GM12878 (cell line): ENCODE measurements around the gene MSMB. TPM values are rescaled to one million over a fixed set of nuclear protein-coding genes. Genes with fewer than 3 reads are reported as not detected.

ENCODE experiments used
- ATAC-seq: fragments of 200-7000 bp; cut with Tn5 transposase; 3 replicates; pipeline ENCODE4 v1.9.1; 2020; ENCODE audit warnings: mild to moderate bottlenecking, moderate library complexity
- BruUV-seq: library from RNA; stranded (reverse); fragments of 400-500 nt; replicated peaks from 2 replicates; lab custom pipeline; 2021; lab: Mats Ljungman, UMichigan
- CTCF ChIA-PET: fragments of 300-600 bp; sonication (Branson Sonifier 250); formaldehyde crosslinking; extraction: SDS; loops from one replicate; lab custom pipeline; 2021; ENCODE audit warnings: inconsistent platforms; lab: Yijun Ruan, JAX
- POLR2A ChIA-PET: fragments of 350-600 bp; formaldehyde crosslinking; extraction: SDS; loops from one replicate; lab custom pipeline; 2021; ENCODE audit warnings: inconsistent platforms; lab: Charles Lee
- RAD21 ChIA-PET: fragments of 300-600 bp; sonication (Branson Sonifier 250); formaldehyde crosslinking; loops from one replicate; lab custom pipeline; 2023; ENCODE audit warnings: antibody characterized with exemption; ENCODE audit not compliant: unreplicated experiment; lab: Charles Lee
- SMC1A ChIA-PET: fragments of 300-600 bp; sonication (Branson Sonifier 250); formaldehyde crosslinking; loops from one replicate; lab custom pipeline; 2023; ENCODE audit not compliant: unreplicated experiment, uncharacterized antibody; lab: Charles Lee
- DNase-seq: peaks from one replicate; pipeline ENCODE4 v3.0.0-alpha.2; 2011; ENCODE audit warnings: low read depth, low spot score
- FAIRE-seq: peaks from 3 replicates; lab custom pipeline; 2011; peaks lifted over from hg19 to GRCh38; lab: Jason Lieb, UNC
- H2AFZ ChIP-seq: 2 replicates; pipeline ENCODE4 v1.6.0; 2011; ENCODE audit warnings: low read depth, low read length, control low read depth; ENCODE audit not compliant: control insufficient read depth
- H3K27ac ChIP-seq: 2 replicates; pipeline ENCODE4 v1.5.1; 2011; ENCODE audit warnings: control low read depth; ENCODE audit not compliant: control insufficient read depth, insufficient read depth
- H3K27me3 ChIP-seq, 2 experiments: replicated peaks in 1 of 2; 2 replicates each; pipeline versions ENCODE4 v1.6.0 to v1.6.1; 2011; ENCODE audit warnings: low read length in 1 of 2; ENCODE audit not compliant: control insufficient read depth in 2 of 2, insufficient read depth in 2 of 2
- H3K36me3 ChIP-seq, 2 experiments: 2 replicates each; pipeline ENCODE4 v1.5.1; 2011; ENCODE audit warnings: low read length in 1 of 2; ENCODE audit not compliant: control insufficient read depth in 2 of 2, insufficient read depth in 2 of 2
- H3K4me1 ChIP-seq: 2 replicates; pipeline ENCODE4 v1.6.1; 2011; ENCODE audit warnings: mild to moderate bottlenecking, low read length, moderate library complexity, mixed read lengths; ENCODE audit not compliant: control insufficient read depth, insufficient read depth
- H3K4me2 ChIP-seq: 2 replicates; pipeline ENCODE4 v1.6.0; 2011; ENCODE audit warnings: control low read depth; ENCODE audit not compliant: control insufficient read depth, insufficient read depth
- H3K4me3 ChIP-seq: fragments of 200-600 bp; sonication (generic); 2 replicates; pipeline ENCODE4 v1.5.1; 2016
- H3K79me2 ChIP-seq: 2 replicates; pipeline ENCODE4 v1.6.0; 2011; ENCODE audit warnings: low read length; ENCODE audit not compliant: control insufficient read depth, insufficient read depth
- H3K9ac ChIP-seq: 2 replicates; pipeline ENCODE4 v1.8.0; 2011; ENCODE audit warnings: low read length, control low read depth, mixed read lengths; ENCODE audit not compliant: control insufficient read depth, insufficient read depth
- H3K9me3 ChIP-seq: replicated peaks from 3 replicates; pipeline ENCODE4 v1.5.1; 2011; ENCODE audit warnings: mild to moderate bottlenecking, low read length; ENCODE audit not compliant: control insufficient read depth, insufficient read depth
- H4K20me1 ChIP-seq: 2 replicates; pipeline ENCODE4 v1.6.0; 2011; ENCODE audit not compliant: control insufficient read depth, insufficient read depth
- PML ChIP-seq: IDR thresholded peaks from 2 replicates; pipeline ENCODE4 v1.6.1; 2012; ENCODE audit warnings: low read length, inconsistent platforms
- SMARCA5 ChIP-seq: fragments of 450-650 bp; IDR thresholded peaks from 2 replicates; pipeline ENCODE4 v1.6.1; 2017; ENCODE audit warnings: mild to moderate bottlenecking
- TARDBP ChIP-seq: IDR thresholded peaks from 2 replicates; pipeline ENCODE4 v1.6.1; 2016; ENCODE audit warnings: borderline replicate concordance
- ZNF24 ChIP-seq: fragments of 450-650 bp; IDR thresholded peaks from 2 replicates; pipeline ENCODE4 v1.6.1; 2017; ENCODE audit warnings: antibody characterized with exemption, mild to moderate bottlenecking
- ZNF384 ChIP-seq: IDR thresholded peaks from 2 replicates; pipeline ENCODE4 v1.6.1; 2012; ENCODE audit warnings: low read depth, mild to moderate bottlenecking, low read length, improper control_type of control experiment, borderline replicate concordance
- WGBS: methylation state at CpG from one replicate; pipeline ENCODE4 v1.1.6; 2016; ENCODE audit warnings: low lambda C conversion rate; ENCODE audit not compliant: insufficient replicate concordance, insufficient coverage; ENCODE audit errors: missing lambda C conversion rate; 5-methylcytosine and 5-hydroxymethylcytosine counted together
- in situ Hi-C: fragments of 300-500 bp; cut with MboI; formaldehyde crosslinking; loops from 9 replicates; pipeline ENCODE4 v1.14.3; 2018; ENCODE audit warnings: mixed read lengths
- intact Hi-C: fragments of 100-400 bp; cut with micrococcal nuclease; formaldehyde crosslinking; loops from one replicate; pipeline ENCODE4 v1.14.2; 2022; ENCODE audit not compliant: unreplicated experiment
- polyA plus RNA-seq, 11 experiments: library from polyadenylated mRNA; depleted of rRNA in 4 of 11; unstranded in 6 of 11; stranded (reverse) in 5 of 11; fragments of >200 nt; fragmentation: Nextera tagmentation in 4 of 11; fragmentation: Illumina TruSeq in 1 of 11; extraction: Ambion mirVana in 4 of 11; extraction: Trizol in 1 of 11; gene quantifications; 1 replicate in 1 of 11; 2 replicates in 10 of 11; pipeline versions ENCODE4 v1.2.1 to v1.2.3, GENCODE V29; 2011 to 2016; ENCODE audit warnings: inconsistent platforms in 2 of 11, missing spikeins in 2 of 11, low read depth in 1 of 11
- total RNA-seq, 4 experiments: library from RNA; depleted of rRNA in 3 of 4; stranded (reverse); fragments of >200 nt in 3 of 4; fragmentation: Illumina TruSeq in 1 of 4; extraction: Trizol in 1 of 4; gene quantifications; 2 replicates each; pipeline versions ENCODE4 v1.2.1 to v1.2.3, GENCODE V29; 2013 to 2021
- TF ChIP-seq, protein P1 (sequence below): fragments of 450-650 bp; formaldehyde crosslinking; IDR thresholded peaks from 2 replicates; pipeline ENCODE4 v1.4.0; 2022; ENCODE audit warnings: mild to moderate bottlenecking, moderate library complexity
- TF ChIP-seq, protein P2 (sequence below): fragments of 450-650 bp; IDR thresholded peaks from 2 replicates; pipeline ENCODE4 v1.6.1; 2016; ENCODE audit warnings: mild to moderate bottlenecking

MSMB gene
- total and polyA plus RNA-seq, 10 of the 15 experiments (the other 5 are each of a cell fraction or from before 2014, with no cell fraction given) = not detected

DNA sequence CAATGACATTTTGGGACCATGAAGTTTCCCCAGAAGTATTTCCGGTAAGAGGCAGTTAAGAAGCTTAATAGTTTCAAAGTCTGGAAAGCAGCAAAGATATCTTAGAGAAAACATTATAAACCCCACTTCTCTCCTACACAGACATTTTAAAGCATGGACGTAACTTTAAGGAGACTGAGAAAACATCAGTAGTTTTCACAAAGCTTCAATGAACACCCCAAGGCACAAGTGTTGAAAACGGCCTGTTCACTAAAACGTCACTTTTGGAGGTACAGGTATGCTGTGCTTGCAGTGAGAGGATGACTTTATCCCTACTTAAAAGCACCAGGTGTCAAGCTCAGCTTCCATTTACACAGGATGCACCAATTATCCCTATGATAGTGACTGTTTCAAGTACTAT lies 40.7 kb downstream of the MSMB start:
- DNase-seq (no peak), ATAC-seq (no peak)
- in situ Hi-C loops = no loop called here

More for the DNA sequence above, 40.7 kb downstream of the MSMB start:
- RAD21 ChIA-PET = interaction anchor here (1.8 kb wide), 1 partner anchor 23 kb away, joined by 5 read pairs; no protein-coding TSS in a partner anchor
- CTCF ChIA-PET = interaction anchor here (0.6 kb wide), 1 partner anchor 89 kb away, joined by 3 read pairs; no protein-coding TSS in a partner anchor
- SMC1A ChIA-PET = interaction anchor here (0.7 to 1.8 kb wide), 3 partner anchors 13 to 756 kb away, joined by 3 to 7 read pairs (median 5); no protein-coding TSS in a partner anchor
- H3K27ac ChIP-seq = no peak overlapping the region
- no peaks in the 10 kb centered on the region for H3K27me3 ChIP-seq
- no peaks in the 10 kb centered on the region for H3K9me3 ChIP-seq
- H2AFZ ChIP-seq = no peak overlapping the region
- POLR2A ChIA-PET = no interaction called here
- H3K4me1 ChIP-seq = no peaks in the 10 kb centered on the region
- no peak overlapping the region for H3K9ac ChIP-seq
- WGBS = 93% methylated on average over 4 of the region's 4 CpGs
- BruUV-seq = TSS peak; percentile 61
- no peaks in the 10 kb centered on the region for H3K79me2 ChIP-seq
- intact Hi-C loops = no loop called here
- no peak for FAIRE-seq
- no peaks in the 10 kb centered on the region for H4K20me1 ChIP-seq
- no peak overlapping the region for H3K4me3 ChIP-seq
- TF ChIP-seq, protein P1, sequence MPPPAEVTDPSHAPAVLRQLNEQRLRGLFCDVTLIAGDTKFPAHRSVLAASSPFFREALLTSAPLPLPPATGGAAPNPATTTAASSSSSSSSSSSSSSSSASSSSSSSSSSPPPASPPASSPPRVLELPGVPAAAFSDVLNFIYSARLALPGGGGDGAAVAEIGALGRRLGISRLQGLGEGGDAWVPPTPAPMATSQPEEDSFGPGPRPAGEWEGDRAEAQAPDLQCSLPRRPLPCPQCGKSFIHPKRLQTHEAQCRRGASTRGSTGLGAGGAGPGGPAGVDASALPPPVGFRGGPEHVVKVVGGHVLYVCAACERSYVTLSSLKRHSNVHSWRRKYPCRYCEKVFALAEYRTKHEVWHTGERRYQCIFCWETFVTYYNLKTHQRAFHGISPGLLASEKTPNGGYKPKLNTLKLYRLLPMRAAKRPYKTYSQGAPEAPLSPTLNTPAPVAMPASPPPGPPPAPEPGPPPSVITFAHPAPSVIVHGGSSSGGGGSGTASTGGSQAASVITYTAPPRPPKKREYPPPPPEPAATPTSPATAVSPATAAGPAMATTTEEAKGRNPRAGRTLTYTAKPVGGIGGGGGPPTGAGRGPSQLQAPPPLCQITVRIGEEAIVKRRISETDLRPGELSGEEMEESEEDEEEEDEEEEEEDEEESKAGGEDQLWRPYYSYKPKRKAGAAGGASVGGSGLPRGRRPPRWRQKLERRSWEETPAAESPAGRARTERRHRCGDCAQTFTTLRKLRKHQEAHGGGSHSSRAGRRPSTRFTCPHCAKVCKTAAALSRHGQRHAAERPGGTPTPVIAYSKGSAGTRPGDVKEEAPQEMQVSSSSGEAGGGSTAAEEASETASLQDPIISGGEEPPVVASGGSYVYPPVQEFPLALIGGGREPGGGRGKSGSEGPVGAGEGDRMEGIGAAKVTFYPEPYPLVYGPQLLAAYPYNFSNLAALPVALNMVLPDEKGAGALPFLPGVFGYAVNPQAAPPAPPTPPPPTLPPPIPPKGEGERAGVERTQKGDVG (CRISPR knock-in tag) = no peak
- TF ChIP-seq, protein P2, sequence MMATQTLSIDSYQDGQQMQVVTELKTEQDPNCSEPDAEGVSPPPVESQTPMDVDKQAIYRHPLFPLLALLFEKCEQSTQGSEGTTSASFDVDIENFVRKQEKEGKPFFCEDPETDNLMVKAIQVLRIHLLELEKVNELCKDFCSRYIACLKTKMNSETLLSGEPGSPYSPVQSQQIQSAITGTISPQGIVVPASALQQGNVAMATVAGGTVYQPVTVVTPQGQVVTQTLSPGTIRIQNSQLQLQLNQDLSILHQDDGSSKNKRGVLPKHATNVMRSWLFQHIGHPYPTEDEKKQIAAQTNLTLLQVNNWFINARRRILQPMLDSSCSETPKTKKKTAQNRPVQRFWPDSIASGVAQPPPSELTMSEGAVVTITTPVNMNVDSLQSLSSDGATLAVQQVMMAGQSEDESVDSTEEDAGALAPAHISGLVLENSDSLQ = no peak
- no peak for TF ChIP-seq TARDBP
- TF ChIP-seq ZNF24 = no peak
- no peak for TF ChIP-seq SMARCA5
- no peak for TF ChIP-seq ZNF384
- TF ChIP-seq PML = no peak
- H3K4me2 ChIP-seq = no peak overlapping the region
- H3K36me3 ChIP-seq = peaks cover 6 to 28% of the 10 kb centered on the region in 2 experiments
